Right lobe of liver (tissue), 6 donors: Measurements from ENCODE around the gene PRR16. TPM values are rescaled to one million over a fixed set of nuclear protein-coding genes. Genes with fewer than 3 reads are reported as not detected.

Experiments
- ATAC-seq, 4 donors: fragments of 200-7000 bp; cut with Tn5 transposase; one replicate each; pipeline ENCODE4 v1.9.1; 2020; ENCODE audit warnings: mild to moderate bottlenecking in 4 of 4, moderate library complexity in 4 of 4
- DNase-seq, 3 donors: peaks; one replicate each; pipeline ENCODE4 v3.0.0-alpha.2; 2020
- H3K27ac ChIP-seq, 3 donors: fragments of 200-600 bp; one replicate each; pipeline ENCODE4 v1.8.0; 2022
- H3K27me3 ChIP-seq, 2 donors: fragments of 200-600 bp; one replicate each; pipeline ENCODE4 v1.8.0; 2022
- H3K36me3 ChIP-seq, 4 donors: fragments of 200-600 bp; sonication (generic) in 1 of 4; one replicate each; pipeline versions ENCODE4 v1.5.1 to v1.8.0; 2017 to 2022; ENCODE audit warnings: control low read depth in 1 of 4
- H3K4me1 ChIP-seq, 4 donors: fragments of 200-600 bp; sonication (generic) in 1 of 4; one replicate each; pipeline versions ENCODE4 v1.5.1 to v1.8.0; 2017 to 2022; ENCODE audit warnings: control low read depth in 1 of 4
- H3K4me3 ChIP-seq, 3 donors: fragments of 200-600 bp; one replicate each; pipeline ENCODE4 v1.8.0; 2022
- H3K9me3 ChIP-seq, 4 donors: fragments of 200-600 bp; sonication (generic) in 1 of 4; one replicate each; pipeline versions ENCODE4 v1.5.1 to v1.8.0; 2017 to 2022; ENCODE audit warnings: control low read depth in 1 of 4
- CTCF ChIP-seq, 4 donors: fragments of 200-600 bp in 3 of 4; fragments of 450-650 bp in 1 of 4; IDR thresholded peaks; one replicate each; pipeline versions ENCODE4 v1.5.1 to v1.8.0; 2016 to 2022; ENCODE audit warnings: antibody characterized with exemption in 4 of 4, mild to moderate bottlenecking in 2 of 4
- POLR2A ChIP-seq: fragments of 450-650 bp; IDR thresholded peaks from one replicate; pipeline ENCODE4 v1.6.1; 2017; ENCODE audit warnings: antibody characterized with exemption, mild to moderate bottlenecking
- WGBS: methylation state at CpG from one replicate; pipeline ENCODE4 v1.1.6; 2018; ENCODE audit warnings: low coverage, low lambda C conversion rate; ENCODE audit not compliant: insufficient coverage; ENCODE audit errors: missing lambda C conversion rate; 5-methylcytosine and 5-hydroxymethylcytosine counted together
- intact Hi-C, 2 donors: fragments of 100-400 bp; cut with DNase I; formaldehyde crosslinking; loops; one replicate each; pipeline versions ENCODE4 v1.11.2 to v1.14.1; 2022
- total RNA-seq, 6 experiments: library from RNA; depleted of rRNA in 2 of 6; stranded (reverse); fragments of >200 nt in 2 of 6; fragmentation: NEBNext Ultra II Directional in 3 of 6; extraction: Animal tissue kit (Norgen Biotek cat#: 25700) in 3 of 6; gene quantifications; one replicate each; pipeline versions ENCODE4 v1.1.0 to v1.2.4, GENCODE V29; 2016 to 2023
- donor health status: DM: no; HTN: yes; CAD: no.
- donor health status: DM: no; HTN: no; CAD: no.
- donor health status: DM: no; HTN: no; CAD: no.
- donor health status: DM: no; HTN: yes; CAD: no.
- donor health status: DM: no; HTN: yes; CAD: no.

The PRR16 gene
- total RNA-seq, 6 experiments from 2014 or later = 0.16 to 1.2 (median 0.39) TPM; not detected in 1

- TF ChIP-seq CTCF (IDR thresholded peaks at IDR 0.05) (no peak), POLR2A (no peak)
- Histone ChIP-seq H3K27ac (no peak overlapping the region), H3K27me3 (no peaks in the 10 kb centered on the region), H3K9me3 (no peaks in the 10 kb centered on the region), H3K4me1 (no peaks in the 10 kb centered on the region), H3K36me3 (no peaks in the 10 kb centered on the region), H3K4me3 (no peak overlapping the region)
- DNase-seq (no peak), ATAC-seq (no peak)
- intact Hi-C loops = no loop called here
- WGBS = 31% methylated on average over 4 of the region's 4 CpGs
These were observed 103.8 kb downstream of the PRR16 start for GRCh38 chr5:120567921-120568320.

- Histone ChIP-seq H3K36me3 (no peaks in the 10 kb centered on the region), H3K27ac (no peak overlapping the region), H3K4me1 (no peaks in the 10 kb centered on the region), H3K9me3 (no peaks in the 10 kb centered on the region), H3K4me3 (no peak overlapping the region), H3K27me3 (no peaks in the 10 kb centered on the region)
- no peak for DNase-seq
- ATAC-seq = no peak
- intact Hi-C loops = no loop called here
- TF ChIP-seq CTCF (IDR thresholded peaks at IDR 0.05) (no peak), POLR2A (no peak)
These were observed 104.6 kb downstream of the PRR16 start for GRCh38 chr5:120568711-120569110.

- H3K36me3 ChIP-seq = no peaks in the 10 kb centered on the region
- H3K9me3 ChIP-seq = no peaks in the 10 kb centered on the region
- no peaks in the 10 kb centered on the region for H3K27me3 ChIP-seq
- H3K27ac ChIP-seq = no peak overlapping the region
- intact Hi-C loops = no loop called here
- TF ChIP-seq CTCF (IDR thresholded peaks at IDR 0.05) (no peak), POLR2A (no peak)
- DNase-seq = no peak
- 30% methylated on average over 1 of the region's 1 CpG for WGBS
- no peak overlapping the region for H3K4me3 ChIP-seq
- no peaks in the 10 kb centered on the region for H3K4me1 ChIP-seq
- no peak for ATAC-seq
These were observed 112.5 kb downstream of the PRR16 start for GRCh38 chr5:120576588-120576987.

- H3K27ac ChIP-seq = no peak overlapping the region
- no peak overlapping the region for H3K4me3 ChIP-seq
- TF ChIP-seq POLR2A = no peak
- TF ChIP-seq CTCF (IDR thresholded peaks at IDR 0.05) = no peak
- no peaks in the 10 kb centered on the region for H3K9me3 ChIP-seq
- no peaks in the 10 kb centered on the region for H3K36me3 ChIP-seq
- no peaks in the 10 kb centered on the region for H3K4me1 ChIP-seq
- no peaks in the 10 kb centered on the region for H3K27me3 ChIP-seq
- intact Hi-C loops = no loop called here
- 33% methylated on average over 2 of the region's 2 CpGs for WGBS
- ATAC-seq = no peak
- DNase-seq = no peak
These were observed 118.5 kb downstream of the PRR16 start for GRCh38 chr5:120582635-120583034.

GRCh38 chr5:120586646-120587045 lies 122.5 kb downstream of the PRR16 start:
- H3K36me3 ChIP-seq = no peaks in the 10 kb centered on the region
- no peak for TF ChIP-seq CTCF (IDR thresholded peaks at IDR 0.05)
- 48% methylated on average over 1 of the region's 1 CpG for WGBS
- DNase-seq = no peak
- no peak overlapping the region for H3K27ac ChIP-seq
- ATAC-seq = no peak
- intact Hi-C loops = no loop called here
- H3K9me3 ChIP-seq = no peaks in the 10 kb centered on the region
- H3K4me1 ChIP-seq = no peaks in the 10 kb centered on the region
- no peaks in the 10 kb centered on the region for H3K27me3 ChIP-seq
- H3K4me3 ChIP-seq = no peak overlapping the region
